Adipocyte (in vitro differentiated cells): ENCODE results near the gene CRHR1.

Source experiments
- DNase-seq: peaks from one replicate; pipeline ENCODE4 v3.0.0-alpha.2; 2015; ENCODE audit warnings: low read depth
- H3K27me3 ChIP-seq: replicated peaks from 2 replicates; pipeline ENCODE4 v1.7.0; 2013; ENCODE audit warnings: mild to moderate bottlenecking, low read length, moderate library complexity; ENCODE audit not compliant: control insufficient read depth, insufficient read depth
- H3K36me3 ChIP-seq: 2 replicates; pipeline ENCODE4 v1.7.0; 2013; ENCODE audit warnings: low read length, mild to moderate bottlenecking, moderate library complexity; ENCODE audit not compliant: control insufficient read depth, insufficient read depth, severe bottlenecking
- H3K4me1 ChIP-seq: 2 replicates; pipeline ENCODE4 v1.7.0; 2013; ENCODE audit warnings: mild to moderate bottlenecking, low read length, moderate library complexity; ENCODE audit not compliant: control insufficient read depth, insufficient read depth
- H3K4me3 ChIP-seq: 2 replicates; pipeline ENCODE4 v1.7.0; 2013; ENCODE audit warnings: mild to moderate bottlenecking, low read length, moderate library complexity
- H3K9ac ChIP-seq: 2 replicates; pipeline ENCODE4 v1.7.0; 2013; ENCODE audit warnings: mild to moderate bottlenecking, low read length, moderate library complexity
- H3K9me3 ChIP-seq: 2 replicates; pipeline ENCODE4 v1.7.0; 2013; ENCODE audit warnings: mild to moderate bottlenecking, low read length, moderate library complexity; ENCODE audit not compliant: control insufficient read depth

CRHR1 gene

GRCh38 chr17:45824901-45825492, 40.9 kb downstream of the CRHR1 start:
- Histone ChIP-seq H3K4me3 (no peak overlapping the region), H3K36me3 (no peaks in the 10 kb centered on the region), H3K9me3 (no peaks in the 10 kb centered on the region), H3K4me1 (no peaks in the 10 kb centered on the region), H3K9ac (no peak overlapping the region), H3K27me3 (peaks cover 42% of the 10 kb centered on the region)
- no peak for DNase-seq

DNA sequence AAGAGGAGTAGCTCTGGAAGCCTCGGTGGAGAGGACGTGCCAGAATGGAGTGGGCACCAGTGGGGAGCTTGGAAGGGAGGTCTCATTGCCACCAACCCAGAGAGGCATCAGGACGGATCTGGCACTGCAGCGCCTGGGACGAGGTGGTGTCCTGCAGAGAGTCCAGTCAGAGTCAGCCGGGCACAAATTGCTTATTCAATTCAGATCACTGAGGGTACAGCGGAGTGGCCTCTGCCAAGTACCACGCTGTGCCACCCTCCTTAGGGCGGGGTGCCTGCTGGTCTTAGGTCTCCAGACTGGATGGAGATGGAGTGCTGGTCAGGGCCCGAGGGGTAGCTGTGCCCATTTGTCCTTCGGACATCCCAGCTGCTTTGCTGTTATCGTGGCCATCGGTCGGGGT, 41.7 kb downstream of the CRHR1 start:
- no peak for DNase-seq
- no peaks in the 10 kb centered on the region for H3K36me3 ChIP-seq
- no peaks in the 10 kb centered on the region for H3K9me3 ChIP-seq
- H3K9ac ChIP-seq, result no peak overlapping the region
- H3K27me3 ChIP-seq, result peaks cover 49% of the 10 kb centered on the region
- H3K4me3 ChIP-seq, result no peak overlapping the region
- H3K4me1 ChIP-seq, result no peaks in the 10 kb centered on the region

DNA sequence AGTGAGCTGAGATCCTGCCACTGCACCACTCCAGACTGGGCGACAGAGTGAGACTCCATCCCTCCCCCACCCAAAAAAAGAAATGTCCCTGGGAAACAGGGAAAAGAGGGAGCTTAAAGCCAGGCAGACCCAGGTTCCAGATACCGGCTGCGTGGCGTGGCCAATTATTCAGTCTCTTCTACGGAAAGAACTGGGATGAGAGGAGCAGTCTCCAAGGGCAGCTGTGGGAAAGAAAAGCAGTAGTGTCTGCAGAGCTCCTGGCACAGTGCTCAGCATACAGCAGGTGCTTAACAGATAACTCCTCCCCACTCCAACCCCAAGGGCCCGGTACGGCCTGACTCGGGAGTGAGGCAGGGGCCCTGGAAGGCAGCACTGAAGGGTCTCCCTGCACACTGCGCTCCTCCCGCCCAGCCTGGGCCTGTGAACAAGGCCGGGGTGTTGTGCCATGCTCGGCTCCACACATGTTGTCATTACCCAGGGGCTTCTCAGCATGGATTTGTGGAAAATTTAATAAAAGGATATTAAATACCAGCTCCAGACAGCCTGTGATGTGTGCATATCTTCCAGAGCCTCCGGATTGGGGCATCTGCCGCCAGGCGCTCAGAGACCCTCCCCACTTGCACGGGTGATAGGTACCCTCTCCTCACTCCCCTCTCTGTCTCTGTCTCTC, 42.9 kb downstream of the CRHR1 start:
- Histone ChIP-seq H3K9ac (no peak overlapping the region), H3K9me3 (no peaks in the 10 kb centered on the region), H3K27me3 (peaks cover 48% of the 10 kb centered on the region), H3K4me1 (no peaks in the 10 kb centered on the region), H3K36me3 (no peaks in the 10 kb centered on the region), H3K4me3 (no peak overlapping the region)
- no peak for DNase-seq

- no peaks in the 10 kb centered on the region for H3K4me1 ChIP-seq
- no peak overlapping the region for H3K4me3 ChIP-seq
- DNase-seq, result no peak
- no peaks in the 10 kb centered on the region for H3K36me3 ChIP-seq
- H3K9ac ChIP-seq, result no peak overlapping the region
- no peaks in the 10 kb centered on the region for H3K9me3 ChIP-seq
- H3K27me3 ChIP-seq, result peaks cover 48% of the 10 kb centered on the region
These were observed 44.1 kb downstream of the CRHR1 start for GRCh38 chr17:45828171-45828570.

- no peak overlapping the region for H3K4me3 ChIP-seq
- H3K9me3 ChIP-seq, result no peaks in the 10 kb centered on the region
- no peaks in the 10 kb centered on the region for H3K4me1 ChIP-seq
- H3K36me3 ChIP-seq, result no peaks in the 10 kb centered on the region
- peak; percentile 37 for DNase-seq
- no peak overlapping the region for H3K9ac ChIP-seq
- peaks cover 47% of the 10 kb centered on the region for H3K27me3 ChIP-seq
These were observed 44.5 kb downstream of the CRHR1 start for GRCh38 chr17:45828582-45829133.

DNA sequence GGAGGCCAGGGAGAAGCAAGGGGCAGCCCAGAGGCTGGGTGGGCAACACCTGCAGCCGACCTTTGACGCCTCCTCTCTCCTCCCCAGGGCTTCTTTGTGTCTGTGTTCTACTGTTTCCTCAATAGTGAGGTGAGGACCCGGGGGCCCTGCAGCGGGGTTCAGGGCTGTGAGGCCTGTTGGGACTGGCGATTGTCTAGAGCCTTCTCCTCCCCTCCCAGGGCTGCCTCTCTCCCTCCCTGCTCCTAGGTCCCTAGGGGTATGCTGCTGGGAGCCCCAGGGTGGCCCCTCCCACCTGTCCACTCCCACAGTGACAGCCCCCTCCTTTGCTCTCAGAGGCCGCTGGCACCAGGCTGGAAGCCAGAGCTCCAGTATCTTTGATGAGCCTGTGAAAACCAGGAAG, 49.8 kb downstream of the CRHR1 start:
- no peak for DNase-seq
- no peak overlapping the region for H3K4me3 ChIP-seq
- no peaks in the 10 kb centered on the region for H3K4me1 ChIP-seq
- H3K36me3 ChIP-seq, result no peaks in the 10 kb centered on the region
- peaks cover 55% of the 10 kb centered on the region for H3K27me3 ChIP-seq
- no peaks in the 10 kb centered on the region for H3K9me3 ChIP-seq
- no peak overlapping the region for H3K9ac ChIP-seq

DNA sequence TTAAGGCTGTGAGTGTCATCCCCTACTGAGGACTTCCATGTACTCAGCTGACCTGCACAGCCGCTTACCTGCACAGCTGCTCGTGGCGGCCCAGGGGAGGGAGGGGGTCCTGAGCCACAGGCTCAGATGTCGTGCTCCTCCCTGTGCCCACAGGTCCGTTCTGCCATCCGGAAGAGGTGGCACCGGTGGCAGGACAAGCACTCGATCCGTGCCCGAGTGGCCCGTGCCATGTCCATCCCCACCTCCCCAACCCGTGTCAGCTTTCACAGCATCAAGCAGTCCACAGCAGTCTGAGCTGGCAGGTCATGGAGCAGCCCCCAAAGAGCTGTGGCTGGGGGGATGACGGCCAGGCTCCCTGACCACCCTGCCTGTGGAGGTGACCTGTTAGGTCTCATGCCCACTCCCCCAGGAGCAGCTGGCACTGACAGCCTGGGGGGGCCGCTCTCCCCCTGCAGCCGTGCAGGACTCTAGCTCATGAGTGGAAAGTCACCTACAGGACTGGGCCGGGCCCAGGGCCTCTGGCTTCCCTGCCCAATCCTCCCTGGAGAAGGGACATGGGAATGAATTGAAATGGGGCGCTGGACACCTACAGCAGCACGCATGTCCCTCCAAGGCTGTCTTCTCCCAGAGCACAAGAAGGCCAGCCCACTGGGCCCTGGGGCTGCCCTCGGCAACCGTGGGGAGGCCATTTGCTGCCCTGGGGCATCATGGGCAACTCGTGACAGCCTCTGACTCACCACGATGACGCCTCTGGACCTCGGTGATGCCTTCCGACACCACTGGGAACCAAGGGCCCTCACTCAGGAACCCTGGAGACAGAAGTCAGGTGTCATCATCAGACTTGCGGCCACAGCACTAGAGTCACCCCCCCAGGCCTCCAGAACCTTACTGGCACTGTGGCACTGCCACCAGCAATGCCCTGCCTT, 50.6 kb downstream of the CRHR1 start:
- no peaks in the 10 kb centered on the region for H3K4me1 ChIP-seq
- DNase-seq, result no peak
- no peak overlapping the region for H3K4me3 ChIP-seq
- no peaks in the 10 kb centered on the region for H3K9me3 ChIP-seq
- H3K36me3 ChIP-seq, result no peaks in the 10 kb centered on the region
- H3K9ac ChIP-seq, result no peak overlapping the region
- peaks cover 56% of the 10 kb centered on the region for H3K27me3 ChIP-seq

GRCh38 chr17:45835481-45835880, 51.4 kb downstream of the CRHR1 start:
- Histone ChIP-seq H3K9ac (no peak overlapping the region), H3K4me3 (no peak overlapping the region), H3K36me3 (no peaks in the 10 kb centered on the region), H3K27me3 (peaks cover 51% of the 10 kb centered on the region), H3K4me1 (no peaks in the 10 kb centered on the region), H3K9me3 (no peaks in the 10 kb centered on the region)
- no peak for DNase-seq

DNA sequence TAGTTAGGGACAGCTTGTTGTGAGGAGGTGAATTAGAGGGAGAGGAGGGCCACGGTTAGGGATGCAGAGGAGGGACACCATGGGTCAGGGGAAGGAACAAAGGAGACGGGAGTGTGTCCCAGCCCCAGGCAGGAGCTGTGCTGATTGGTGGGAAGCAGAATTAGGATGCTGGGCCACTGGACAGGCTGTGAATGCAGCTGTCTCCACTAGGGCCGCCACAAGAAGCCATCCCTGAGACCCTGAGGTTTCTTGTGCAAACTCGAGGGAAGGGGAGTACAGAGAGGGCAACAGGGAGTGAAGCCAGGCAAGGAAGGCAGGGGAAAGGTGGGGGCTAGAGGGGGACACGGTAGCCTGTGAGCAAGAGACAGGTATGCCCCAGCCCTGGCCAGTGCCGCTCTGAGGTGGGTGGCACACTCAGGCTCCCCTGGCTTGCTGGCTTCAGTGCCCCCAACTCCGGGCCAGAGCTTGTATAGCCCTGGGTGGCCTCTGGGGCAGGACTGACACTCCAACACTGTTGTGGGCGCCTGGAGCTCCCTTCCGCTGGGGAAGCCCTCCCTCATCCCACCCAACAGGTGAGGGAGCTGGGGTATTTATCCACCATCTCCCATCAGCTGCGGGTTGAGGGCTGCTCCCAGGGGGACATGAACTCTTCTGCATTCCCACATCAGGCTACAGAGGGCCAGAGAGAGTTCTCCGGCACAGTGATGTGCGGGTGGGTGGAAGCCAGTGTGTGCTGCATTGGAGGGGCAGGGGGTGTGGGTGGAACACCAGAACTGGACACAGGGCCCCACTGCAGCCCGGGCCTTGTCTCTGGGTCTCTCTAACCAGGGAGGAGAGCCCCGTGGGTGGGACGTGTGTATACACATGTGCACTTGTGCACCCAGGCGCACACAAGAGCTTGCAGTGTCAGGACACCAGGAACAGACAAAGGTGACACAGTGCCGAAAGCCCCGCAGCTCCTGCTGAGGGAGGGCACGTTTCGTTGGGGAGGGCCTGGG, 52.2 kb downstream of the CRHR1 start:
- H3K36me3 ChIP-seq, result no peaks in the 10 kb centered on the region
- no peaks in the 10 kb centered on the region for H3K4me1 ChIP-seq
- H3K9me3 ChIP-seq, result no peaks in the 10 kb centered on the region
- DNase-seq, result no peak
- H3K27me3 ChIP-seq, result peaks cover 52% of the 10 kb centered on the region
- H3K9ac ChIP-seq, result no peak overlapping the region
- no peak overlapping the region for H3K4me3 ChIP-seq

DNA sequence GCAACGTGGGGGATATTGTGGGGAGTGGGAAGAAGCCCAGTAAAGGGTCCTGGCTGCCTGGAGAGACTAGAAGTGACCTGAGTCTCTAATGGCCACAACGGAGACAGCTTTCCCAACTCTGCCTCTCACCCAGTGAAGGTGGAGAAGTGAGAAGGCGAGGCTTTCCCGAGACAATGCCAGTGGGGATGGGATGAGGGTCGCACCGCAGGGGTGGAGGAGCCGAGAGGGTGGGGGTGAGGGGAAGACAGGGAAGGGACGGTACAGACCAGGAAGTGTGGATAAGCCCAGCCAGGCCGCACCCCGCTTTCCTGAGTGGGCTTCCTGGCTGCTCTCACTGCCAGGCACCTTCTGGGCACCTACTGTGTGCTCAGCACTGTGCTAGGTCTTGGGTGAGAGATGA, 53.1 kb downstream of the CRHR1 start:
- H3K36me3 ChIP-seq, result no peaks in the 10 kb centered on the region
- H3K4me3 ChIP-seq, result no peak overlapping the region
- H3K9me3 ChIP-seq, result no peaks in the 10 kb centered on the region
- no peak for DNase-seq
- peaks cover 51% of the 10 kb centered on the region for H3K27me3 ChIP-seq
- H3K9ac ChIP-seq, result no peak overlapping the region
- peaks cover 3% of the 10 kb centered on the region for H3K4me1 ChIP-seq
